Ishikawa (cell line): ENCODE results near the gene SDHB.

Experiments used
- CEBPB ChIP-seq: IDR thresholded peaks from 2 replicates; pipeline ENCODE4 v1.6.1; 2012
- CREB1 ChIP-seq: IDR thresholded peaks from 2 replicates; pipeline ENCODE4 v1.6.1; 2012; ENCODE audit warnings: low read depth
- EGR1 ChIP-seq: IDR thresholded peaks from 2 replicates; pipeline ENCODE4 v1.6.1; 2012
- EP300 ChIP-seq: IDR thresholded peaks from 2 replicates; pipeline ENCODE4 v1.6.1; 2012; ENCODE audit warnings: borderline replicate concordance
- FOXM1 ChIP-seq: IDR thresholded peaks from 2 replicates; pipeline ENCODE4 v1.6.1; 2012; ENCODE audit warnings: low read depth, borderline replicate concordance
- NFIC ChIP-seq: IDR thresholded peaks from 2 replicates; pipeline ENCODE4 v1.6.1; 2012
- RAD21 ChIP-seq: IDR thresholded peaks from 2 replicates; pipeline ENCODE4 v1.6.1; 2012; ENCODE audit warnings: low read depth
- TAF1 ChIP-seq: IDR thresholded peaks from 2 replicates; pipeline ENCODE4 v1.6.1; 2012; ENCODE audit warnings: low read depth, mild to moderate bottlenecking
- TEAD4 ChIP-seq: IDR thresholded peaks from 2 replicates; pipeline ENCODE4 v1.6.1; 2012
- YY1 ChIP-seq: IDR thresholded peaks from 2 replicates; pipeline ENCODE4 v1.6.1; 2012; ENCODE audit warnings: low read depth
- ZBTB7A ChIP-seq: IDR thresholded peaks from 2 replicates; pipeline ENCODE4 v1.6.1; 2012; ENCODE audit warnings: low read depth
- TF ChIP-seq, protein P1 (sequence below): IDR thresholded peaks from 2 replicates; pipeline ENCODE4 v1.6.1; 2012; ENCODE audit warnings: low read depth, mild to moderate bottlenecking
- TF ChIP-seq, protein P2 (sequence below): IDR thresholded peaks from 2 replicates; pipeline ENCODE4 v1.6.1; 2012
- TF ChIP-seq, protein P3 (sequence below): IDR thresholded peaks from 2 replicates; pipeline ENCODE4 v1.6.1; 2012

Gene SDHB

DNA sequence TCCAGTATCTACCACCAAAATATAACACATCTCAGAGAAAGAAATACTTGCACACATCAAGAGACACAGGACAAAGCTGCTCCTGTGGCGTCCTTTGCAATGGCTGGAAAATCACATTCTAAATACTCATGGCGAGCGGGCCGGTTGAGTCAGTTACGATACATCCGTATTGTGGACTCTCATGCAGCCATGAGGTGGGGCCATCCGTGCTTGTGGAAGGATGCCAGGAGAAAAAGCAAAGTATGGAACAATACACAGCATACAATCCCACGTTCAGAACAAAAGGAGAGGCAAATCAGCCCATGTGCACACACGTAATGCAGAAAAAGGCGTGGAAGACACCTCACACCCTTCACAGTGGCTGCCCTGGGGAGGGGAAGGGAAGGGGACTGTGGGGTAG, 55.2 kb downstream of the SDHB start:
- TF ChIP-seq RAD21, result no peak

DNA sequence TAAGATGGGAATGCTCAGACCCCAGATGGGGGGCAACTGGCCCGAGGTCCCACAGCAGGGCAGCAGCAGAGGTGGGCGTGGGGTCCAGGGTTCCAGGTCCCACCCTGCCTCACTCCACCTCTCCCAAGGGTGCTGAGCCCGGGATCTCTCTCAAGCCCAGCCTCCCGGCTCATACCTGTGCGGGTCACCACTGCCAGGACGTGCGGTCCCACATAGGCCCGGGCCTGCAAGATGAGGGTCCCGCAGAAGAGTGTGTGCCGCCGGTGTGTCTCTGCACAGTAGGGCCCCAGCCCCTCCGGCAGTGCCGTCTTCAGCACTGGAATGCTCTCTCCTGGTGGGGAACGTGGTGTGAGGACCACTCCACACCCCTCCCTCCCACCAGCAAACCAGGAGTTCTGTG, 57.0 kb downstream of the SDHB start:
- TF ChIP-seq ZBTB7A, result no peak
- TF ChIP-seq TEAD4, result no peak
- no peak for TF ChIP-seq CREB1
- no peak for TF ChIP-seq YY1
- TF ChIP-seq, protein P1, sequence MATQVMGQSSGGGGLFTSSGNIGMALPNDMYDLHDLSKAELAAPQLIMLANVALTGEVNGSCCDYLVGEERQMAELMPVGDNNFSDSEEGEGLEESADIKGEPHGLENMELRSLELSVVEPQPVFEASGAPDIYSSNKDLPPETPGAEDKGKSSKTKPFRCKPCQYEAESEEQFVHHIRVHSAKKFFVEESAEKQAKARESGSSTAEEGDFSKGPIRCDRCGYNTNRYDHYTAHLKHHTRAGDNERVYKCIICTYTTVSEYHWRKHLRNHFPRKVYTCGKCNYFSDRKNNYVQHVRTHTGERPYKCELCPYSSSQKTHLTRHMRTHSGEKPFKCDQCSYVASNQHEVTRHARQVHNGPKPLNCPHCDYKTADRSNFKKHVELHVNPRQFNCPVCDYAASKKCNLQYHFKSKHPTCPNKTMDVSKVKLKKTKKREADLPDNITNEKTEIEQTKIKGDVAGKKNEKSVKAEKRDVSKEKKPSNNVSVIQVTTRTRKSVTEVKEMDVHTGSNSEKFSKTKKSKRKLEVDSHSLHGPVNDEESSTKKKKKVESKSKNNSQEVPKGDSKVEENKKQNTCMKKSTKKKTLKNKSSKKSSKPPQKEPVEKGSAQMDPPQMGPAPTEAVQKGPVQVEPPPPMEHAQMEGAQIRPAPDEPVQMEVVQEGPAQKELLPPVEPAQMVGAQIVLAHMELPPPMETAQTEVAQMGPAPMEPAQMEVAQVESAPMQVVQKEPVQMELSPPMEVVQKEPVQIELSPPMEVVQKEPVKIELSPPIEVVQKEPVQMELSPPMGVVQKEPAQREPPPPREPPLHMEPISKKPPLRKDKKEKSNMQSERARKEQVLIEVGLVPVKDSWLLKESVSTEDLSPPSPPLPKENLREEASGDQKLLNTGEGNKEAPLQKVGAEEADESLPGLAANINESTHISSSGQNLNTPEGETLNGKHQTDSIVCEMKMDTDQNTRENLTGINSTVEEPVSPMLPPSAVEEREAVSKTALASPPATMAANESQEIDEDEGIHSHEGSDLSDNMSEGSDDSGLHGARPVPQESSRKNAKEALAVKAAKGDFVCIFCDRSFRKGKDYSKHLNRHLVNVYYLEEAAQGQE, result no peak
- no peak for TF ChIP-seq RAD21
- TF ChIP-seq CEBPB, result no peak
- no peak for TF ChIP-seq TAF1
- no peak for TF ChIP-seq EGR1
- TF ChIP-seq NFIC, result no peak

DNA sequence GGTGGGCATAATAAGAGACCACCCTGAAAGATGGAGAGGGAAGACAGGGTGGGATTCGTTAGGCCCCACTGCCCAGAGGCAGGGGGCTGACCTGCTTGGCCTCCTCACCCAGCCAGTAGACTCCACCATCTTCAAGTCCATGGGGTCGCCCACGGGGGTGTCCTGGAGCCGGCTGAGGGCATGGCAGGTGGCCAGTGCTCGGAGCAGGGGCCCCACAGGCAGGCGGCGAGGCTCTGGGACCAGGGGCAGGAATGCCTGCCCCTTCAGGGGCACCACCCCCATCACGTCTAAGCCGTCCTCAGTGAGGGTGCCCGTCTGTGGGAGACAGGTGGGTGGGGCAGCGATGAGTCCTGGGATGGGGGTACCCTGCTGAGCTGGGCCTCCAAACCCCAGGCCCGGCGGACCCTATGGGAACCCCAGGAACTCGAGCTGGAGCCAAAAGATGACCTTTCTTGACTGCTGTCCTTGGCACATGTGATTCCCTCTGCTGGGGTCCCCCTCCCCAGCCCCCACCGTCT, 60.3 kb downstream of the SDHB start:
- no peak for TF ChIP-seq TEAD4
- no peak for TF ChIP-seq EGR1
- TF ChIP-seq RAD21, result no peak
- no peak for TF ChIP-seq YY1
- no peak for TF ChIP-seq ZBTB7A

DNA sequence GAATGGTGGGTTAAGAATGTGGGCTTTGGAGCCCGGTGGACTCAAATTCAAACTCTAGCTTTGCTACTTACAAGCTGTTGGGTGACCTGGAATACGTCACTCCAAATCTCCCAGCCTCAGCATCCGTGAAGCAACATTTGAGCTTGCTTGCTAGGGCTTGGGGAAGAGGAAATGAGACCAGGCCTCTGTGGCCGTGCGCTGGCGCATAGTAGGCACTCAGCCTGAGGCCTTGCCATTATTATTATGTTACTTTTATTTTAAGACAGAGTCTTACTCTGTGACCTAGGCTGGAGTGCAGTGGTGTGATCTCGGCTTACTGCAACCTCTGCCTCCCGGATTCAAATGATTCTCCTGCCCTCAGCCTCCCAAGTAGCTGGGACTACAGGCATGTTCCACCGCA, 61.2 kb downstream of the SDHB start:
- no peak for TF ChIP-seq YY1

DNA sequence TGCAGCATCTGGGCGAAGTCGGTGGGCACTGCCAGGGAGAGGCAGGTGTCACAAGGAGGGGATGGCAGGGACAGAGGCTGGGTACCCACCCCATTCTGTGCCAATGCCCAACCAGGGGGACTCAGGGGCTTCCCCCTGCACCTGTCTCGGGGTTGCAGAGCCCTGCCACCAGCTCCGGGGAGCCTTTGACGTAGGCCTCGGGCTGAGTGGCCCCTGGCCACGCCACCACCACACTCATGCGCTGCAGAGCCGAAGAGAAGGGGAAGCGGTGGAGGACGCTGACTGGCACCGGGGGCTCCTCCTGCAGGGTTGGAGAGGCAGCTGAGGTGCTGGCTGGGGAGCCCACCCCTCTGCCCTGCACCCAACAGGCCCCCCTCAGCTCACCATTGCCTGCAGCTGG, 61.7 kb downstream of the SDHB start:
- no peak for TF ChIP-seq EGR1
- TF ChIP-seq TEAD4, result no peak
- no peak for TF ChIP-seq TAF1
- TF ChIP-seq EP300, result no peak
- no peak for TF ChIP-seq RAD21
- no peak for TF ChIP-seq FOXM1
- TF ChIP-seq NFIC, result no peak

DNA sequence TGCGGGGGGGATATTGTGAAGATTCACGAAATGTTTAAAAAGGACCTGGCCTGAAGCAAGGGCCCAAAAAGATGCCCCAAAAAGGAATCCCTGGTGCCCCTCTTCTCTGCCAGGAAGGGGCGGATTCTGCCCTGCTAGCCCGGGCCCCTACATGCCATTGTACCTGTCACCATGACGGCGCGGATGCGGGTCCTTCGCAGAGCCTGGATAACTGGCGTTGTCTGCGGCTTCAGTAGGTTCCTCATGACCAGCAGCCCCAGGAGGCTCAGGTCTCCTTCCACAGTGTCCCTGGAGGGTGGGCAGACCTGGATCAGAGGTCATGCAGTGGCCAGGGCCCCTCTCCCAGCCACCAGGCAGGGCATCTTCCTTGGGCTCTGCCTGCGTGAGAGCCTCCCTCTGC, 62.3 kb downstream of the SDHB start:
- TF ChIP-seq TAF1 (no peak), EGR1 (no peak)

DNA sequence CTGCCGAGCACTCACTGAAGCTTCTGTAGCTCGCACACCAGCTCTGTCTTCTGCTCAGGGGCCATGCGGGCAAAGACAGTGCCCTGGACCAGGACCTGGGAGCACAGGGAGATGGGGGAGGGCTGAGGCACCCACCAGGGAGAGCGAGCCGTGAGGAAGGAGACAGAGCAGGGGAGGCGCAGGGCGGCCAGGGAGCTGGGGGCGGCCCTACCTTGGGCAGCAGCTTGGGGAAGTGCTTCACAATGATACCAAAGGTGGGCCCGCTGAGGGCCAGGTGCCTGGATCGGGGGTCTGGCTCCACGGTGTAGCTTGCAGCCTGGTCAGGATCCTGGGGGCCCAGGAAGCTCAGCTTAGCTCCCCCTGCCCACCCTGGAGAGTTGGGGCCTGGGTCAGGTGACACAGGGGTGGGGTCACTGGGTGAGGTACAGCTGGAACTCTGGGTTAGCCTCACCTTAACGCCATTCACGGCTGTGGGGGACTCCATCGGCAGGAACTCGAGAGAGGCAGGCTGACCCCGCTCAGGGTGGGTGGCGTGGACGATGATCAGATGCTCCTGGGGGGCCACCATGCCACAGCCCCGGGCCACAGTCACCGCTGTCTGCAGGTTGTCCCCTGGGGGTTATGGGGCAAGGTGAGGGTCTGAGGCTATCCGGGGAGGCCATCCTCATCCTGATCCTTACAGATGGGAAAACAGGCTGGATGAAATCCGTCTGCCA, 64.0 kb downstream of the SDHB start:
- TF ChIP-seq YY1, result no peak
- no peak for TF ChIP-seq TEAD4
- no peak for TF ChIP-seq RAD21
- no peak for TF ChIP-seq CREB1
- TF ChIP-seq EP300, result no peak
- TF ChIP-seq, protein P2, sequence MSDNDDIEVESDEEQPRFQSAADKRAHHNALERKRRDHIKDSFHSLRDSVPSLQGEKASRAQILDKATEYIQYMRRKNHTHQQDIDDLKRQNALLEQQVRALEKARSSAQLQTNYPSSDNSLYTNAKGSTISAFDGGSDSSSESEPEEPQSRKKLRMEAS, result no peak
- no peak for TF ChIP-seq TAF1

DNA sequence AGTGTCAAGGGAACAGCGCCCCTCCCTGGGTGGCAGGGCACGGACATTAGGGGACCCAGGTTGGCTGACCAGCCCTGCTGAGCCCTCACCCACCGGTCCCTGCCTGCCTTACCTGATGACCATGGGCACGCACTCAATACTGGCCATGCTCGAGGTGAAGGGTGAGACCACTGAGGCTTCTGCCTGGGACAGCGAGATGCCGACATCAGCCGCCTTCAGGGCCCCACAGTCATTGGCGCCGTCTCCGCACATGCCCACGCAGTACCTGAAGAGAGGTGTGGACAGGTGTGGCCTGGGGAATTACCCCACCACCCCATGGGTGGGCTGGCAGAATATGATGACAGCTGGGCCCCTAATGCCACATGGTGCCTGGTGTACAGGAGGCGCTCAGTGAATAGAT, 65.6 kb downstream of the SDHB start:
- no peak for TF ChIP-seq FOXM1

DNA sequence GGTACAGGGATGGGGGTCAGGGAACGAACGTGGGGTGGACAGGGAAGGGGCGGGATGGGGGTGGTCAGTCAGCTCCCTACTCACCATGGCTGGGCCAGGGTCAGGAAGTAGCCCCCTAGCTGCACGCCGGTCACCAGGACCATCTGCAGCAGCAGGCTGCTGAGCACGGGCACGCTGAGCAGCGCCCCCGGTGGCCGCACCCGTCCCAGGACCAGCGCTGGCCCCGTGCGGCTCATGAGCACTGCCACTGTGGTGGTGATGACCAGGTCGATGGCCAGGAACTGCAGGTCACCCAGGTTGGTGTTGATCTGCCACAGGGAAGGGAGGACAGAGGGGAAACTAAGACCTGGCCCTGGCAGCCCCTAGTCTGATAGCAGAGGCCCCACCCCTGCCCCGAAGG, 66.9 kb downstream of the SDHB start:
- TF ChIP-seq CREB1 (no peak), TAF1 (no peak), NFIC (no peak), EGR1 (no peak)

DNA sequence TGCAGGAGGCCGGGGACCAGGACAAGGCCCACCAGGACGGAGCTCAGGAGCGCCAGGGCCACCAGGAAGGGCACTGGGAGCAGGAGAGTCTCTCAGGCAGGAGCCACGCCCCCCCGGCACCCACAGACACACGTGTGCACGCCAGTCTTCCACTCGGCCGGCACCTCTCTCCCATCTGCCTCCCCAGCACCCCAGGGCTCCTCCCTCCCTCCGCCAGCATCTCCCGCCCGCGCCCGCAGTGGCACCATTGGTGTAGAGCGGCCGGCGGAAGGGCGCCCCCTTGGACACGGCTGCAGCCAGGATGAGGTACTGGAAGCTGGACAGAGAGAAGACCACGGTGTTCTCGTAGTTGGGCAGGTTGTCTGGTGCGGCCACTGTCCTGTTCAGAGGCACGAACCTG, 67.3 kb downstream of the SDHB start:
- TF ChIP-seq CEBPB (no peak), RAD21 (no peak), FOXM1 (no peak), EP300 (no peak)

DNA sequence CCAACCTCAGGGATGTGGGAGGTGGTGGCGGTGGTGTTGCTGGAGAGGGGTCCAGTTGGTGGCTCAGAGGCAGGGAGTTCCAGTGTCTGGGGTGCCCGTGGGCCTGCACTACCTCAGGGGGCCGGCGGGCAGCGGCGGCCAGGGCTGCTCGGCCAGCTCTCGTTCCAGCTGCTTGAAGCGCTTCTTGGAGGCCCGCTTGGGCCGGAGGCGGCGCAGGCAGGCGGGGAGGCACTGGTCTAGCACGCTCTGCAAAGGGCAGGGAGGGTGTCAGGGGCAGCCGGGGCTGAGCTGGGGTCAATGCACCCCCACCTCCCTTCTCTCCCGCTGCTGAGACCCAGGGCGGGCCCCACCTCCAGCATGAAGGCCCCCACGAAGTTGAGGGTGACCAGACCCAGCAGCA, 67.7 kb downstream of the SDHB start:
- TF ChIP-seq CREB1 (no peak), RAD21 (no peak), CEBPB (no peak), ZBTB7A (no peak), NFIC (no peak), EGR1 (no peak), EP300 (no peak)
- TF ChIP-seq, protein P2, result no peak
- TF ChIP-seq, protein P1, result no peak
- TF ChIP-seq, protein P3, sequence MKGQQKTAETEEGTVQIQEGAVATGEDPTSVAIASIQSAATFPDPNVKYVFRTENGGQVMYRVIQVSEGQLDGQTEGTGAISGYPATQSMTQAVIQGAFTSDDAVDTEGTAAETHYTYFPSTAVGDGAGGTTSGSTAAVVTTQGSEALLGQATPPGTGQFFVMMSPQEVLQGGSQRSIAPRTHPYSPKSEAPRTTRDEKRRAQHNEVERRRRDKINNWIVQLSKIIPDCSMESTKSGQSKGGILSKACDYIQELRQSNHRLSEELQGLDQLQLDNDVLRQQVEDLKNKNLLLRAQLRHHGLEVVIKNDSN, result no peak
